ENCODE measurements around the gene USP50. TPM values are rescaled to one million over a fixed set of nuclear protein-coding genes. Genes with fewer than 3 reads are reported as not detected.
"Not testable (repeated sequence)": the region's sequence is repeated elsewhere in the genome, so short reads cannot be mapped to it uniquely, and the experiment has no call there.

Gene USP50
- not detected for polyA plus RNA-seq (ENCODE audit: insufficient read length)

DNA sequence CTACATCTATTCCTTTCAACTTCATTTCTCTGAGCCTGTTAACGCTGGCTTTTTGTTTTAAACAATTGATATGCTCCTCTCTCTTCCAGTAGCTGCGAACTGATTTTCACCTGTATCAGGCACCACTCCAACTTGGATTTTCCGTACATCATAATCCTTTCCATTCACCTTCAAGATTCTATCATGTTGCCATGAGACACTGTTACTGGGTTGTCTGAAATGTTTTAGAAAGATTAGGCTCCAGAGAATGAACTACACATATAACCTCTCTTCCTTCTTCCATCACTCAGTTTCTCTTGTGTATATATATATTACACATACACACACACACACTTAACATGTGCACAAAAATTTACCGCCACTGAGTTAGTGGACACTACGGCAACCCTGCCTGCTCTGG, at the start of gene USP50:
Gene USP50 (minus strand): TSS at position 101 of the 400 bp plus-strand sequence. CDS start 141 bp downstream, outside the sequence.
- DNase-seq (ENCODE audit: low read depth): no peak

DNA sequence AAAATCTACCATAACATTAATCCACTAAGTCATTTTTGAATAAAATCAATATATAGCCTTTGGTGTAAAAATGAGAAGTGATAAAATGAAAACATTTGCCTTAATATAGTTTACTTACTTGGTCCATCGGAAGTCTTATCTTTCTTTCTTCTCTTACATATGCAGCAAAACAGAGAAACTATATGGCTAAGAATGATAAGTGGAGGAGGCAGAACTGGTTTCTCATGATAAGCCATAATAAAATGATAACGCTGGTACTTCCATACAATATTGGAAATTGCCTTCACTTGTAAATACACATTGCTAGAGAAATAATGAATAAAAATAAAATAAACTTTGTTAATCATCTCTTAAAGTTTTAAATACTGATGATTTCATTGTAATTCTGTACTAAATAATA, 47.8 kb upstream of the USP50 start:
- DNase-seq (ENCODE audit: low read depth): no peak

DNA sequence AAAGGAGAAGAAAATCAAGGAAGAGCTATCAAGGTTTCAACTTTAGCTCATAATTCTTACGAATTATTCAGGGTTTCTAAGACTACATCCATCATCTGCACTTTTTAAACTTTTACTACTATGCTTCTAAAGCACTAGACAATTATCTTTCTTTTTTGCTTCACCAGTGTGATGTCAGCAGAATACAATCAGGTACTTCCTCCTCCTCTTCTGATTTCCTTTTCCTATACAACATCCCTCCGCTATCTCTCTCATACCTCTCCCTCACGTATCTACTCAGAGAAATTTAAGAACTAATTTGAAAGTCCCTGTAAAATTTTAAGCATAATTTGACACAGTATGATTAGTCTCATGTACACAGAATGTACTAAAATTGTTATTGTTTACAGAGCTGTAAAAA, 47.3 kb upstream of the USP50 start:
- DNase-seq (ENCODE audit: low read depth): no peak

DNA sequence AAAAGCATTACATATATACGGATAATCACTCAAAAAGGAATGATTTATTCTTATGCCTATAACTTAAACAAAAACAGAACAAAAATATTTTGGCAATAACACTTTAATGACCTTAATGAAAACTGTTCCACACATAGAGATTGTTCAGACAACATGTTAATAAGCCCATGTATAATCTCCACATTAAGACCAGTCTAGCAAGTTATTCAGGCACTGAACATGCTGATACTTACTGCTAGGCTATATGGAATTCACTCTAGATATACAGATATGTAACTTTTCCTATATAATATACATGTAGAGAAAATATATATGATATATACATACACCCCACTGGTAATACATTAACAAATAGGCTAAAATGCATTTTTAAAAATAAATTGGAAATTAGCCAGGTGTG, 43.8 kb upstream of the USP50 start:
- DNase-seq (ENCODE audit: low read depth): no peak

DNA sequence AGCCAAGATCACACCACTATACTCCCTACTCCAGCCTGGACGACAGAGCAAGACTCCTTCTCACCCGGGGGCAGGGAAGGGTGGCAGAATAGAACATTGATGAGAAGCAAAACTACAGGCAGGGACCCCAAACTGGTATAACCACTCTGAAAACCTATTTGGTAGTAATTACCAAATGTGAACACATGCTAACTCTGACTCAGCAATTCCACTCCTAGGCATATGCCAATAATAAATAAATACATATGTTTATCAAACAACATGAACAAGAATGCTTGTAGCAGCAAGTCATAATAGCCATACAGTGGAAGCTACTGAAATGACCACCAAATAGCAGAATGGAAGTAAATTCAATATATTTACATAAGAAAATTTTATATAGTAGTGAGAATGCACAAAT, 31.0 kb upstream of the USP50 start:
- DNase-seq (ENCODE audit: low read depth): no peak

- no peak for DNase-seq (ENCODE audit: low read depth)
Measured at GRCh38 chr15:50576166-50576565, 29.7 kb upstream of the USP50 start.

GRCh38 chr15:50573842-50574241, 27.4 kb upstream of the USP50 start:
- not testable (repeated sequence) for DNase-seq (ENCODE audit: low read depth)

- DNase-seq (ENCODE audit: low read depth): no peak
Measured at GRCh38 chr15:50563756-50564155, 17.3 kb upstream of the USP50 start.

GRCh38 chr15:50562735-50563640, 16.5 kb upstream of the USP50 start:
- DNase-seq (ENCODE audit: low read depth): no peak

DNA sequence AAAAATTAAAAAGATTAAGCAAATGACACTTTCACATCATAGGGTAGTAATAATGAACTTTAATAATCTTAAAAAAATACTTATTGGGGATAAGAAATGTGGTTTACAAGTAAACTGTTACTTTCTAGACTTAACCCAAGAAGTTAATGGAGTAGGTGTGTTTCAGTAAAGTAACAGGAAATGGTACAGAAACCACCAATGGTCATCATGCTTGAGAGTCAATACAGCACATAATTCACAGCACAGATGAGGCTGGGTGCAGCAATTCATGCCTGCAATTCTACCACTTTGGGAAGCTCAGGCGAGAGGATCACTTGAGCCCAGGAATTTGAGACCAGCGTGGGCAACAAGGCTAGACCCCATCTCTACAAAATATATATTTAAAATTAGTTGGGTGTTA, 11.5 kb upstream of the USP50 start:
- DNase-seq (ENCODE audit: low read depth): no peak

- DNase-seq (ENCODE audit: low read depth): no peak
Measured at GRCh38 chr15:50556642-50557371, 10.3 kb upstream of the USP50 start.

DNA sequence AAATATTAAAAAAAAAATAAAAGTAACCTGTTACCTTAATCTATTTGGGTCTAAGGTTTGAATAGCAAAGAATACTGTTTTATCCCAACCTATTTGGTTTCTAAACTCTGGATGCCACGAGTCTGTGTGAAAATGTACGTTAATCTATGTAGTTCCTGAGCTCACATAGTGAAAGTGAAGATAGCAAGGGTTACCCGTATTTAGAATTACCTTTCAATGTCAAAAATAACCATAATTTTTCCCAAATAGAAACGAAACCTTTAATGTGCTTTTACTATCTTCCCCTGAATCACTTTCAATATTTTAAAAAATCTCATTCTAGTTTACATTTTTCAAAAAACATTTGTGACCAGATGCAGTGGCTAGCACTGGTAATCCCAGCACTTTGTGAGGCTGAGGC, 5.8 kb upstream of the USP50 start:
- DNase-seq (ENCODE audit: low read depth): no peak

DNA sequence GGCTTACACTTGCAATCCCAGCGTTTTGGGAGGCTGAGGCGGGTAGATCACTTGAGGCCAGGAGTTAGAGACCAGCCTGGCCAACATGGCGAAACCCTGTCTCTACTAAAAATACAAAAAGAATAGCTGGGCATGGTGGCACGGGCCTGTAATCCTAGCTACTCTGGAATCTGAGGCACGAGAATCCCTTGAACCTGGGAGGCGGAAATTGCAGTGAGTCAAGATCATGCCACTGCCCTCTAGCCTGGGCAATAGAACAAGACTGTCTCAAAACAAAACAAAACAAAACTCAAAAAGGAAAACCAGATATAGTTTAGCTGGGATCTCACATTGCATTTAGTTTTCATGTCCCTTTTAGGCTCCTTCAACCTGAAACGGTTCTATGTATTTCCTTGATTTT, 2.9 kb upstream of the USP50 start:
- no peak for DNase-seq (ENCODE audit: low read depth)

DNA sequence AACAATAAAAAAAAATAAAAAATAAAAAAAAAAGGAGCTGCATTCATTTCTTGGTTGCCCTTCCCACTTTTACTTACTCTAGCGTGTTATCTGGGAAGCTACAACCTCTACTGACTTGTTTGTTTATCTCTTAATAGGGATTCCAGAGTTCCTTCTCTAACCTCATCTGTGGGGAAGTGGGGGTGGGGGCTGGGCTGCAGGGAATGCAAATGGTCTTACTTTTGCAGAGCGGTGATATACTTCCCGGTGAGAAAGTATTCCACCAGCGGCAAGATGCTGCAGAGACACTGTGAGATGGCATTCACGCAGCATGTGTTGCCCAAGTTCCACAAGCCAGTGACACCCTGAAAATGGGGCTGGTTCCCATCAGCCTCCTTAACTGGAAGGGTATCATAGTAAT, 2.1 kb downstream of the USP50 start:
- no peak for DNase-seq (ENCODE audit: low read depth)

GRCh38 chr15:50543556-50543955, 2.9 kb downstream of the USP50 start:
- DNase-seq (ENCODE audit: low read depth): no peak

GRCh38 chr15:50542887-50543210, 3.6 kb downstream of the USP50 start:
- DNase-seq (ENCODE audit: low read depth): no peak

DNA sequence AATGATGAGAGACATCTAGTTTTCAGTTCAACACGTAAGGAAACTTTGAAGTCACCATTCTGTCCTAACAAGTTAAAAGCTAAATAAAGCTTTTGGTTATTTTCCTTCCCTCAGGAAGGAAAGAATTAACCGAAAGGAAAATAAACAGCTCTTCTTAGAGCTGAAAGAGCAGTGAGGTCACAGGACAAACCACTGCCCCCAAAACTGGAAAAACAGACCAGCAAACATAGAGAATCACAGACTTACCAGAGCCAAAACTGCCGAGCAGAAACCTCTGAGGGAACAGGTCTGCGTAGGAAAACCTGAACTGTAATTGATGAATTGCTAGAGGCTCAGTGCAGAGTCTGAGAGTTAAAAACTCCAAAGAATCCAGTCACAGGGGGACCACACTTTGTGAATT, 14.7 kb downstream of the USP50 start:
- no peak for DNase-seq (ENCODE audit: low read depth)

DNA sequence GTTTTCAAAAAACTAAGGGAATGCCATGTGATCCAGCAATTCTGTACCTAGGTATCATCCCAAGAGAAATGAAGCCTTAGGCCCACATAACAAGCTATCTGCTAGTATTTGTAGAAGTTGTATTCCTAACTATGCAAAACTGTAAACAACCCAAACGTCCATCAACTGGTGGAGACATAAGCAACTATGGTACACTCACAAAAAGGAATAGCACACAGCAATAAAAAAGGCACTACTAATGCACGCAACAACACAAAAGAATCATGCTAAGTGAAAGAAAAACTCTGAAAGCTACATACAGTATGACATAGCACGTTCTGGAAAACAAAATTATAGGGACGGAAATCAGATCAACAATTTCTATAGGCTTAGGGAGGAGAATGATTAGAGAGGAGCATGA, 15.3 kb downstream of the USP50 start:
- no peak for DNase-seq (ENCODE audit: low read depth)

GRCh38 chr15:50523851-50524251, 22.6 kb downstream of the USP50 start:
- peak; percentile 66 for DNase-seq (ENCODE audit: low read depth)

DNA sequence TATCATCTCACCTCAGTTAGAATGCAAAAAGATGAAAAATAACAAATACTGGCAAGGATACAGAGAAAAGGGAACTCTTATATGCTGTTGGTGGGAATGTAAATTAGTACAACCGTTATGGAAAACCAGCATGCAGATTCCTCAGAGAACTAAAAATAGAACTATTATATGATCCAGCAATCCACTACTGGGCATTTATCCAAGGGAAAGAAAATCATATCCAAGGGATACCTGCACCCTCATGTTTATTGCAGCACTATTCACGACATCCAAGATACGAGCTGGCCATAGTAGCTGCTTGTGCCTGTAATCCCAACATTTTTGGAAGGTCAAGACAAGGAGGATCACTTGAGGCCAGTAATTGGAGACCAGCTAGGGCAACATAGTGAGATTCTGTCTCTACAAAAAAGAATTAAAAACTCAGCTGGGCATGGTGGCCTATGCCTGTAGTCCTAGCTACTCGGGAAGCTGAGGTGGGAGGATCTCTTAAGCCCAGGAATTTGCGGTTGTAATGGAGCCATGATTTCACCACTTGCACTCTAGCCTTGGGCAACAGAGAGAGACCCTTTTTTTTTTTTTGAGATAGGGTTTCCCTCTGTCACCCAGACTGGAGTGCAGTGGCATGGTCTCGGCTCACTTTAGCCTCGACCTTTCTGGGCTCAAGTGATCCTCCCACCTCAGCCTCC, 26.6 kb downstream of the USP50 start:
- no peak for DNase-seq (ENCODE audit: low read depth)

DNA sequence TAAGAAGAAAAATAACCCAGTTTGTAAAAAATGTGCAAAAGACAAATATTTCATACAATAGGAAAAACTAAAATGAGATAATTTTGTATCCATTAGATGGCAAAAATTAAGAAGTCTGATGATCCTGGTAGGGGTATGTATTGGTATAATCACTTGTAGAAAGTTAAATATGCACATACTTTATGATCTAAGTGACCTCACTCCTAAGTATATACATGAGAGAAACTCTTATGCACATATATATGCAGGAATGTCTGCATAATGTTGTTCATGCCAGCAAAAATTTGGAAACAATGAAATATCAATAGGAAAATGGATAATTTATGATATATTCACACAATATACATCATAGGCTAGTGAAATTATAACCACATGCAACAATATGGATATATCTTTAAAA, 33.5 kb downstream of the USP50 start:
- no peak for DNase-seq (ENCODE audit: low read depth)

GRCh38 chr15:50506121-50506520, 40.3 kb downstream of the USP50 start:
- DNase-seq (ENCODE audit: low read depth): no peak

GRCh38 chr15:50505656-50506055, 40.8 kb downstream of the USP50 start:
- not testable (repeated sequence) for DNase-seq (ENCODE audit: low read depth)

Measured in forelimb muscle (tissue), 1 donor.